Fibroblast of peridontal ligament (primary cell): ENCODE data around the gene CMYA5.
"Not testable (repeated sequence)": the region's sequence is repeated elsewhere in the genome, so short reads cannot be mapped to it uniquely, and the experiment has no call there.

ENCODE experiments used
- DNase-seq: peaks from one replicate; pipeline ENCODE4 v3.0.0-alpha.2; 2010; ENCODE audit errors: extremely low read depth

The CMYA5 gene

DNA sequence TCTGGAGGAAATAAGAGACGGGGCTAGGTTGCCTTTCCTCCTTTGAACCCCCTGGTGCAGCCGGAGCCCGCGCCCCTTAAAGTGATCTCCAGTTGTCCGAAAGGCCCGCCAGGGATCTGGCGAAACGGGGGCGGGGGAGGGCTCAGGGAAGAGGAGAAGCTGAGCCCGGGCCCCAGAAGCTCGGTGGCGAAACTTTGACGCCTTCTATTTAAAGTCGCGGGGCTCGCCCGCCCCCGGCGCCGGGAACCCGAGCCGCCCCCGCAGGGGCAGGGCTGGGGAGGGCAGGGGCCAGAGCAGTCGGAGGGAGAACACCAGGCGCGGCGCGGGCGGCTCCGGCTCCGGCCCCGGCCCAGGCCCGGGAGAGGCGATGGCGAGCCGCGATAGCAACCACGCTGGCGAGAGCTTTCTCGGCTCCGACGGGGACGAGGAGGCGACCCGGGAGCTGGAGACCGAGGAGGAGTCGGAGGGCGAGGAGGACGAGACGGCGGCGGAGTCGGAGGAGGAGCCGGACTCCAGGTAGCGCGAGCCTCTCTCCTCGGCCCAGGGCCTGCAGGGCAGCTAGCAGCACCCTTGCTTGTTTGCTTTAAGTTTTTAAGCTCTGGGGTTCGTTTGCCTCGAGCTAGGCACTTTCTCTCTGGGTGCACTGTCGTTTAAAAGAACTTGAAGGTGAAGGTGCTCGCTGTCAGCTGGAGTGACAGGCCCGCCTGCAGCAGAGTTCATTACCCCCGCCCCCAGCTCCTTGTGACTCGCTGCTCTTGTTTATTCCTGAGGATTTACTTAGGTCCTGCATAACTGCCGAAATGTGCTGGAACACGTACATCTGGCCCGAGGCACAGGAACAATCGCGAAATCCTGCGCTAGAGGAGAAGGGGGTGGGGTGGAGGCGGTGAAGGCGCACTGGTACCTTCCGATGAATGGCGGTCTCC, at the start of gene CMYA5:
TSS of gene CMYA5 (plus strand) at position 296 of the 926 bp plus-strand sequence. CDS start at position 368, 72 bp downstream.
- DNase-seq = peak; percentile 33

- peak; percentile 15 for DNase-seq
These were observed 49.0 kb upstream of the CMYA5 start for GRCh38 chr5:79640571-79641055.

- no peak for DNase-seq
These were observed 48.2 kb upstream of the CMYA5 start for GRCh38 chr5:79641414-79641813.

- peak; percentile 39 for DNase-seq
These were observed 47.4 kb upstream of the CMYA5 start for GRCh38 chr5:79642210-79642609.

- DNase-seq = no peak
These were observed 35.8 kb upstream of the CMYA5 start for GRCh38 chr5:79653843-79654242.

GRCh38 chr5:79663212-79663611, 26.4 kb upstream of the CMYA5 start:
- DNase-seq = no peak

DNA sequence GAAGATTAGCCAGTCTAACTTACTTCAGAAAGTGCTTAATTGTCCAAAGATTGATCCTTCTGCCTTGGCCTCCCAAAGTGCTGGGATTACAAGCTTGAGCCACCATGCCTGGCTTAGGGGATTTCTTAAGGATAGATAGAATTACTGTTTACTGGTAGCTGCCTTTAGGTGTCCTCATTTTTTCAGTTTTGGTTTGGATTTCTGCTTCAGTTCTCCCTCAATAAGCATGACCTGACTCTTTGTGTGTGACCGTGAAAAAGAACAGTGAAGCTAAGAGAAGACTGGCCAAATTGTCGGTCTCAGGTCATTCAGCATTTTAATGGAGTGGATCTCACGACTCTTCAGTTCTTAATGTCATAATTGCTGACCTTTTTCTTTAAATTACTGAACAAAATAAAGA, 22.9 kb upstream of the CMYA5 start:
- peak; percentile 16 for DNase-seq

- no peak for DNase-seq
These were observed 17.2 kb upstream of the CMYA5 start for GRCh38 chr5:79672392-79672791.

DNA sequence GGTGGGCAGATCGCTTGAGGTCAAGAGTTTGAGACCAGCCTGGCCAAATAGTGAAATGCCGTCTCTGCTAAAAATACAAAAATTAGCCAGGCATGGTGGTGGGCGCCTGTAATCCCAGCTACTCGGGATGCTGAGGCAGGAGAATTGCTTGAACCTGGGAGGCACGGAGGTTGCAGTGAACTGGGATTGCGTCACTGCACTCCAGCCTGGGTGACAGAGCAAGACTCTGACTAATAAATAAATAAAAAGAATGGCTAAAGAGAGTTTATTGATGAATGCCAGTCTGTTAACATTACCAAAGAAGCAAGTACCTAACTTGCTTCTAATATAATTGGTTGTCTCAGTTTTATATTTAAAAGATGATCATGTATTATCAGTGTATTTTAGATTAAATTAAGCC, 13.3 kb upstream of the CMYA5 start:
- not testable (repeated sequence) for DNase-seq

- not testable (repeated sequence) for DNase-seq
These were observed 7.5 kb upstream of the CMYA5 start for GRCh38 chr5:79682102-79682501.

- DNase-seq = no peak
These were observed 4.9 kb upstream of the CMYA5 start for GRCh38 chr5:79684782-79685181.

DNA sequence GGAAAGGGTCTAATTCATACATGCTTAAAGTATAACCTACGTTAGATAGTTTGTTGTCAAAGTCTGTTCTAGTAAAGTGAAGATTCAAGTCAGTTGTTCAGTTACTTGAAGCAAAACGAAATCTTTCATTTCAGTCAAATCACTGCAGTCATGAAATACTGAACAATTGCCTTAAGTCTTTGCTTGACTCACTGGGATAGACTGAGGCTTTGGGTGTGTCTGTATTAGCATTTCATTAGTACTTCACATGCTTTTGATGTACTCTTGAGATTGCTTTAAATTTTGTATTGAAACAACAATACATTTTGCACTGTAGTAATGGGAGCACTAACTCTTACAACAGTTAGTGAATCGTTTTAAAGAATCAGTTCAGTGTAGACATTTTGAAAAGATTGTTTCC, 4.0 kb upstream of the CMYA5 start:
- no peak for DNase-seq

DNA sequence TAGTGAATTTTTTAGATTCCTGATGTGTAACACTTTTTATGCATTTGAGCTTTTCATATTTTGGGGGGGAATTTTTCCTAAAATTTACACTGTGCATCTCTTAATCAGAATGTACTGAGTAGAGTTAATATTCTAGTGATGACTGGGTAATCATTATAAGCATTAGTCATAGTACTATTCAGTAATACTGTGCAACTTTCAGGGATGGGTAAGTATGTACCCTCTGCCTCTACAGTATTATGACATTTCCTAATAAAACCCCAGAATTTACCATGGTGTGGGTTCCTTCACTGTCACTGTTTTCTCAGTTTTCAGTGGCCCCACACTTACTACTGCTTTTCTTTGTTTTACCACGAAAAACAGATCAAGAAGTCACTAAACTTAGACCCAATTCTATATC, 2.8 kb upstream of the CMYA5 start:
- DNase-seq = no peak

- DNase-seq = no peak
These were observed 1.7 kb upstream of the CMYA5 start for GRCh38 chr5:79687889-79688288.

DNA sequence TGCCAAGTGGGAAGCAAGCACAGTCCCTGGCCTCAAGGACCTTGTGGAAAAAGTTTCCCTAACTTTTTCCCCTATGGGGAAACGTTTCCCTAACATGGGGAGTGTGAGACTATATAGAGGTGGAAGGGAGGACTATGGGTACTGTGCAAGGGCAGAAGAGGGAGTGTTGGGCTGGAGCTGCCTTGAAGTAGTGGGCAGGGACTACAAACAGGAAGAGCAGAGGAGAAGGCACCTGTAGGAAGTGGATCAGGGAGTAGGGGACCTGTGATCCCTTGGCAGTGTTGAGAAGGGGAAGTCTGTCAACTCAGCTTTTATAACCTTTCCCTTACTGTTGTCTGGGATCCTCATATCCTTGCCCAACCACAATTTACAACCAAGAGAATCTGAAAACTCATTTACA, 1.4 kb downstream of the CMYA5 start:
- DNase-seq = no peak

DNA sequence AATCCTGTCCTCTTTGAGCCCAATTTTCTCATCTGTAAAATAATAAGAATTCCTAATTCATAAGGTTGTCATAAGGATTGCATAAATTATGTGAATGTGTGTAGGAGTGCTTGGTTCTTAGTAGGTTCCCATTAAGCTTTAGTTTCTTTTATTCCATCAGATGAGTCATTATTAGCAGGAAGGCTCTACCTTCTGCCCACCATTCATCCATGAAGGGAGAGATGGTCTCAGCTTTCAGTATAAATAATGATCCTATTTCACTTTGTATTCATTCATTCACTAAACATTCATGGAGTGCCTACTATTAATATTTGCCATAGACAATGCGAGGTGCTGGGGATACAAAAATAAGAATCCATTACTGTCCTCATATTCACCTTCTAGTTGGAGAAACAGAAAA, 3.0 kb downstream of the CMYA5 start:
- DNase-seq = no peak

- DNase-seq = no peak
These were observed 4.5 kb downstream of the CMYA5 start for GRCh38 chr5:79694183-79694582.

DNA sequence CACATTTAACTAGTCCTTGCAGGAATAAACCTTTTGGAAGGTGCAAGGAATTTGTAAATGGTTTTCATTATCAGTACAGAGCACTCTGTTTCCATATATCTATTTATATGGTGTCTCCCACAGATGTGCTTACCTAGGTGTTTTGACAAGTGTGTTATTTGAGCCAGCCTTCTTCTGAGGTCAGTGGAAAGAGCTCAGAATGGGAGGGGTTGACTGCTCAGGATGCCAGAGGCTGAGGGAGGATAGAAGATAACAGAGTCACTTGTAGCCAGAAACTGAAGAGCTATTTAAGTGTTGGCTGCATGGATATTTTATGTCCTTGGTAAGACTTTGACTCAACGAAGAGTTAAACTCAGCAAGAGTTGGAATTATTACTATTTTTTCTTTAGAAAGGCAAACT, 5.0 kb downstream of the CMYA5 start:
- no peak for DNase-seq

GRCh38 chr5:79695526-79695925, 5.9 kb downstream of the CMYA5 start:
- no peak for DNase-seq

DNA sequence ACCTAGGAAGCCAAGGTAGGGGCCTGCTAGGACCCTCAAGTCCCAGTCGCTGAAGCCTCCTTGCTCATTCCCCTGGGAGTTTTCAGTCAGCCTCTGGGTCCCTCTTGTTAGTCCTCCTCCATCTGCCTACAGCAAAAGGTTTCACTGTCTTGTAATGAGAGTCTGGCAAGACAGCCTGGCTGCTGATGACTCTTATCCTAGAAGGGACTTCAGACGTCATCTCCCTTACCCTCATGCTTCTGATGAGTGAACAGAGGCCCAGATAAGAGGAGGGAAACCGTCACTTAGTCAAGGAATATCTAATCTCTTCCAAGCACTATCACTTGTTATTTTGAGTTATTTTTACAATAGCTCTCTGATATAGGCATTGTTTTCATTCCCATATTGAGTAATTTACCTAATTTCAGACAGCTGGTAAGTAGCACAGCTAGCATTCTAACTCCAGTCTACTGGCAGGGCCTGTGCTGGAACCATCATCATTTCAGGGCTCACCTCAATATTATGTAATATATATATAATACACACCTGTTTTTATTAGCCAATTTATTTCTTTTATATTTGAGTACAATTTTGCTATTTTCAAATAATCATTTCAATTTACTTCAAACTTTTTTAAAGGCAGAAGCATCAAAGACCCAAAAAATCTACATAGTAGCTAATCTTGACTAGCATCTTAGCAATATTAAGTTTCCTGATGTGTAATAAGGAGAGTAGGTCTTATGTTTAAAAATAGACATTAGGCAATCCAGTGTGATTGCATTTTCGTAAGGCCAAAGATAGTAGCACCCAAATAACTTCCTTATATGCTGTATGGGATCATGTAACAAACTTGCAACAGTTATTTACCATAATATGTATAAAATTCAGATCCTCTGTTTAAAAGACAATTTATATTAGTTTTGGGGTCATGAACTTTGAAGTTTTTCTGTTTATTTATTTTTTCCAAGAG, 7.9 kb downstream of the CMYA5 start:
- DNase-seq = peak; percentile 53

DNA sequence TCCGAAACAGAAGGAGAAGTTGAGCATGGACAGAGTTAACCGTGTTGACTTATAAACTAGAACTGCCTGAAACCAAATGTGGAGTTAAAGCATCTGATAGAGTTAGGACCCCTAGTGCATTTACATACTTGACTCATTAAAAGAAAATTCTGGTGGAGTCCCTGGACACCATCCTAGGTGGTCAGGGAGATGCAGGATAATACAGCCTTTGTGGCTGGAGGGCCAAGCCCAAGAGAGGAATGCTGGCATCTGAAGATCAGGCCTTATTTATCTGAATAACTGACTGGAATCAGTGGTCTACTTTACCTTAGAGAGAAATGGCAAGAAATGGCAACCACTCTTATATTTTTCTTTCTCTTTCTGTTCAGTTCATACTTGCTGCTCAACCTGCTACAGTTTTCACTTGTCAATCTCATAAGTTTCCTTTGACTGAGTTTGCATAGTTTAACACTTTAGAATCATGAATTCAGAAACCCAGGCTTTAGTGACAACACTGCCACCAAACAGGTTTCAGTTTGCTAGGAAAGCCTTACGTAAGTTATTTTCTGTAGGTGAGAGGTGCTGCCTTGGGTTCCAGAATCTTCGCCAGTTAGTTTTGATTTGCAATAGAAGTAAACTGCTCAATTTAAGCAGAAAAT, 10.2 kb downstream of the CMYA5 start:
- DNase-seq = no peak
